SJSA1 (cell line): Measurements from ENCODE around the gene MFRP. TPM values are rescaled to one million over a fixed set of nuclear protein-coding genes. Genes with fewer than 3 reads are reported as not detected.
"Not testable (repeated sequence)": the region's sequence is repeated elsewhere in the genome, so short reads cannot be mapped to it uniquely, and the experiment has no call there.

ENCODE experiments used
- DNase-seq, 2 experiments: peaks; one replicate each; pipeline ENCODE4 v3.0.0-alpha.2; 2015 to 2020; ENCODE audit warnings: low spot score in 2 of 2, low read depth in 1 of 2
- H3K27ac ChIP-seq: fragments of 250-450 bp; sonication (Bioruptor Pico); 2 replicates; pipeline ENCODE4 v1.5.1; 2020; ENCODE audit warnings: mild to moderate bottlenecking, moderate library complexity
- H3K27me3 ChIP-seq: fragments of 250-450 bp; sonication (Bioruptor Pico); replicated peaks from 2 replicates; pipeline ENCODE4 v1.5.1; 2020; ENCODE audit warnings: mild to moderate bottlenecking, moderate library complexity
- H3K36me3 ChIP-seq: fragments of 250-450 bp; sonication (Bioruptor Pico); 2 replicates; pipeline ENCODE4 v1.5.1; 2020; ENCODE audit warnings: mild to moderate bottlenecking
- H3K4me1 ChIP-seq: fragments of 250-450 bp; sonication (Bioruptor Pico); replicated peaks from 2 replicates; pipeline ENCODE4 v1.6.1; 2021; ENCODE audit warnings: mild to moderate bottlenecking
- H3K4me3 ChIP-seq: fragments of 250-450 bp; sonication (Bioruptor Pico); 2 replicates; pipeline ENCODE4 v1.5.1; 2020; ENCODE audit warnings: mild to moderate bottlenecking
- H3K9me3 ChIP-seq: fragments of 250-450 bp; sonication (Bioruptor Pico); replicated peaks from 2 replicates; pipeline ENCODE4 v1.5.1; 2020; ENCODE audit warnings: mild to moderate bottlenecking
- total RNA-seq: library from RNA; depleted of rRNA; stranded (reverse); fragments of >200 nt; shearing (Covaris generic); gene quantifications from 2 replicates; pipeline ENCODE4 v1.2.3, GENCODE V29; 2014; rRNA removed

MFRP gene
- total RNA-seq: not detected in 2 replicates

GRCh38 chr11:119346605-119347004, at the start of gene MFRP:
MFRP (minus strand) TSS chr11:119346705; CDS start chr11:119346513, 192 bp downstream.
- H3K27ac ChIP-seq: no peak within 1 kb of the TSS
- H3K4me1 ChIP-seq: no peaks in the 10 kb centered on the region

GRCh38 chr11:119391275-119391674, 44.8 kb upstream of the MFRP start:
- Histone ChIP-seq H3K4me1 (no peaks in the 10 kb centered on the region), H3K9me3 (no peaks in the 10 kb centered on the region), H3K27ac (no peak overlapping the region), H3K27me3 (no peaks in the 10 kb centered on the region), H3K4me3 (no peak overlapping the region), H3K36me3 (no peaks in the 10 kb centered on the region)
- DNase-seq: no peak

More at GRCh38 chr11:119346605-119347004, at the start of gene MFRP:
- Histone ChIP-seq H3K4me3 (no peak within 1 kb of the TSS), H3K9me3 (no peaks in the 10 kb centered on the region), H3K27me3 (no peaks in the 10 kb centered on the region), H3K36me3 (no peaks in the 10 kb centered on the region)
- DNase-seq: no peak

GRCh38 chr11:119389611-119390254, 43.2 kb upstream of the MFRP start:
- no peaks in the 10 kb centered on the region for H3K27me3 ChIP-seq
- no peak for DNase-seq
- H3K4me3 ChIP-seq: no peak overlapping the region
- H3K9me3 ChIP-seq: no peaks in the 10 kb centered on the region
- no peaks in the 10 kb centered on the region for H3K36me3 ChIP-seq
- no peak overlapping the region for H3K27ac ChIP-seq
- H3K4me1 ChIP-seq: no peaks in the 10 kb centered on the region

GRCh38 chr11:119388103-119388502, 41.6 kb upstream of the MFRP start:
- no peak overlapping the region for H3K27ac ChIP-seq

GRCh38 chr11:119384332-119384731, 37.8 kb upstream of the MFRP start:
- no peaks in the 10 kb centered on the region for H3K36me3 ChIP-seq
- no peaks in the 10 kb centered on the region for H3K27me3 ChIP-seq
- no peak overlapping the region for H3K27ac ChIP-seq
- DNase-seq: no peak
- peaks cover 9% of the 10 kb centered on the region for H3K4me1 ChIP-seq
- H3K9me3 ChIP-seq: no peaks in the 10 kb centered on the region
- no peak overlapping the region for H3K4me3 ChIP-seq

More at GRCh38 chr11:119388103-119388502, 41.6 kb upstream of the MFRP start:
- no peak overlapping the region for H3K4me3 ChIP-seq
- H3K4me1 ChIP-seq: no peaks in the 10 kb centered on the region
- H3K9me3 ChIP-seq: no peaks in the 10 kb centered on the region
- H3K36me3 ChIP-seq: no peaks in the 10 kb centered on the region
- no peaks in the 10 kb centered on the region for H3K27me3 ChIP-seq
- no peak for DNase-seq

- H3K36me3 ChIP-seq, H3K27me3 ChIP-seq, DNase-seq, H3K4me3 ChIP-seq, H3K27ac ChIP-seq, H3K4me1 ChIP-seq, H3K9me3 ChIP-seq: not testable (repeated sequence)
Measured at GRCh38 chr11:119382513-119382912, 36.0 kb upstream of the MFRP start.

- Histone ChIP-seq H3K9me3 (no peaks in the 10 kb centered on the region), H3K4me3 (peak overlapping the region; percentile 35), H3K27me3 (no peaks in the 10 kb centered on the region), H3K36me3 (no peaks in the 10 kb centered on the region), H3K4me1 (peaks cover 9% of the 10 kb centered on the region), H3K27ac (0 out of 2 replicates have a peak overlapping the region, but pooled peaks have one; percentile 17)
- no peak for DNase-seq
Measured at GRCh38 chr11:119382101-119382500, 35.6 kb upstream of the MFRP start.

GRCh38 chr11:119381181-119381988, 34.9 kb upstream of the MFRP start, which contains the start of gene USP2:
USP2 (minus strand) TSS chr11:119381690; CDS start chr11:119373480, 8,210 bp downstream.
- H3K27ac ChIP-seq: 0 out of 2 replicates have a peak within 1 kb of the TSS, but pooled peaks have one; percentile 17
- H3K9me3 ChIP-seq: no peaks in the 10 kb centered on the region
- H3K4me3 ChIP-seq: peak within 1 kb of the TSS; percentile 35
- peaks cover 9% of the 10 kb centered on the region for H3K4me1 ChIP-seq
- H3K27me3 ChIP-seq: no peaks in the 10 kb centered on the region
- no peaks in the 10 kb centered on the region for H3K36me3 ChIP-seq
- DNase-seq: peak; percentile 86 to 89

- no peaks in the 10 kb centered on the region for H3K36me3 ChIP-seq
- no peak for DNase-seq
- no peaks in the 10 kb centered on the region for H3K27me3 ChIP-seq
- H3K4me1 ChIP-seq: peaks cover 9% of the 10 kb centered on the region
- H3K9me3 ChIP-seq: no peaks in the 10 kb centered on the region
- H3K4me3 ChIP-seq: no peak overlapping the region; the same call in 1 of the 2 replicates
- no peak overlapping the region for H3K27ac ChIP-seq
Measured at GRCh38 chr11:119380827-119381180, 34.3 kb upstream of the MFRP start.

GRCh38 chr11:119380160-119380826, 33.8 kb upstream of the MFRP start:
- H3K4me3 ChIP-seq: no peak overlapping the region
- H3K4me1 ChIP-seq: peaks cover 9% of the 10 kb centered on the region
- no peak overlapping the region for H3K27ac ChIP-seq

GRCh38 chr11:119378851-119379465, 32.5 kb upstream of the MFRP start:
- no peak for DNase-seq
- H3K4me1 ChIP-seq: peaks cover 9% of the 10 kb centered on the region
- no peak overlapping the region for H3K4me3 ChIP-seq
- no peaks in the 10 kb centered on the region for H3K36me3 ChIP-seq
- H3K27ac ChIP-seq: no peak overlapping the region
- no peaks in the 10 kb centered on the region for H3K9me3 ChIP-seq
- H3K27me3 ChIP-seq: no peaks in the 10 kb centered on the region

More at GRCh38 chr11:119380160-119380826, 33.8 kb upstream of the MFRP start:
- Histone ChIP-seq H3K9me3 (no peaks in the 10 kb centered on the region), H3K27me3 (no peaks in the 10 kb centered on the region), H3K36me3 (no peaks in the 10 kb centered on the region)
- no peak for DNase-seq

GRCh38 chr11:119377961-119378667, 31.6 kb upstream of the MFRP start:
- Histone ChIP-seq H3K27me3 (no peaks in the 10 kb centered on the region), H3K4me3 (no peak overlapping the region), H3K4me1 (peaks cover 9% of the 10 kb centered on the region), H3K36me3 (no peaks in the 10 kb centered on the region), H3K27ac (no peak overlapping the region), H3K9me3 (no peaks in the 10 kb centered on the region)
- DNase-seq: no peak
